ENCODE measurements around the gene BMP2.

BMP2 gene

DNA sequence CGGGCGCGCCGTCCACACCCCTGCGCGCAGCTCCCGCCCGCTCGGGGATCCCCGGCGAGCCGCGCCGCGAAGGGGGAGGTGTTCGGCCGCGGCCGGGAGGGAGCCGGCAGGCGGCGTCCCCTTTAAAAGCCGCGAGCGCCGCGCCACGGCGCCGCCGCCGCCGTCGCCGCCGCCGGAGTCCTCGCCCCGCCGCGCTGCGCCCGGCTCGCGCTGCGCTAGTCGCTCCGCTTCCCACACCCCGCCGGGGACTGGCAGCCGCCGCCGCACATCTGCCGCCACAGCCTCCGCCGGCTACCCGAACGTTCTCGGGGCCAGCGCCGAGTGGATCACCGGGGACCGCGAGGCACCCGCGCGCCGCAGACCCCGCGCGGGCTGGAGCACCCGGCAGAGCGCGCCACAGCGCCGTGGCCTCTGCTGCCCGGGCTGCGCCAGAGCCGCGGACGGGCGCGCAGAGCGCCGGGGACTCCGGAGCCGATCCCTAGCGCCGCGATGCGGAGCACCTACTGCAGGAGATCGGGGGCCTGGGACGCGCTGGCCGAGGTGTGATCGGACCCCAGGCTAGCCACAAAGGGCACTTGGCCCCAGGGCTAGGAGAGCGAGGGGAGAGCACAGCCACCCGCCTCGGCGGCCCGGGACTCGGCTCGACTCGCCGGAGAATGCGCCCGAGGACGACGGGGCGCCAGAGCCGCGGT, at the start of gene BMP2:
Gene BMP2 (plus strand): TSS at position 151 of the 692 bp plus-strand sequence. CDS start 2,441 bp downstream, outside the sequence.
- in situ Hi-C loops (cut with MboI; ENCODE audit: low sequenced_read_pairs): loop anchor here (25.0 kb wide), 1 partner anchor 130 kb away; no protein-coding TSS in a partner anchor

GRCh38 chr20:6718662-6719368, 48.7 kb upstream of the BMP2 start:
- in situ Hi-C loops (cut with MboI; ENCODE audit: low sequenced_read_pairs): no loop called here

GRCh38 chr20:6719369-6719721, 48.1 kb upstream of the BMP2 start:
- in situ Hi-C loops (cut with MboI; ENCODE audit: low sequenced_read_pairs): no loop called here

GRCh38 chr20:6726761-6727160, 40.7 kb upstream of the BMP2 start:
- in situ Hi-C loops (cut with MboI; ENCODE audit: low sequenced_read_pairs): no loop called here

DNA sequence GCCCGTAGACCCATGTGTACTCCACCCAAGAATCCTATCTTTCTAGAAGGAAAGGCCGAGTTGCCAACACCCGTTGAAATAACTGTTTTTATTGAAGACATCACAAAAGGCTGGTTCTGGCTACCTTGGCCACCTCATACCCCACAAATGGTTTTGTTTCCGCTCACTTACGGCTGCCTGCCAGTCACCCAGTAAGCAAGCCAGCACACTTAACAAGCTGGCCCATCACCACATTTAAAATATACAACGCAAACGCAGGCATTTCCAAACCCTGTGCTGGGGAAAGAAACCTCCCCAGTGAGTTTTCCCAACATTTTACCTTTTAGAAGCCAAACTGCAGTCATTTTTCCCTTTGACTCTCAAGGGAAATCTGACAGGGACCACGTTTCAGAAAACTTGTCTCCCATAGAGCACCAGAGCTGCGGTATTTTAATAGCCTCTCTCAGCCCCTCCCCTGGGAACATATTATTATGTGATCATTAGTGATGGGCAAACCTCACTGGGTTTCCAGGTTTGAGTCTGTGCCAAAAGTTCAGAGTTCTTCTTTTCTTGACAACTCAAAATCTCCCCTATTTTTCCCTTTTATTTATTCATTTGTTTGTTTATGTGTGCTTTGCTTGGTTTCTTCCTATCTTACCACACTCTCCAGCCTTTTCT, 36.7 kb upstream of the BMP2 start:
- in situ Hi-C loops (cut with MboI; ENCODE audit: low sequenced_read_pairs): no loop called here

DNA sequence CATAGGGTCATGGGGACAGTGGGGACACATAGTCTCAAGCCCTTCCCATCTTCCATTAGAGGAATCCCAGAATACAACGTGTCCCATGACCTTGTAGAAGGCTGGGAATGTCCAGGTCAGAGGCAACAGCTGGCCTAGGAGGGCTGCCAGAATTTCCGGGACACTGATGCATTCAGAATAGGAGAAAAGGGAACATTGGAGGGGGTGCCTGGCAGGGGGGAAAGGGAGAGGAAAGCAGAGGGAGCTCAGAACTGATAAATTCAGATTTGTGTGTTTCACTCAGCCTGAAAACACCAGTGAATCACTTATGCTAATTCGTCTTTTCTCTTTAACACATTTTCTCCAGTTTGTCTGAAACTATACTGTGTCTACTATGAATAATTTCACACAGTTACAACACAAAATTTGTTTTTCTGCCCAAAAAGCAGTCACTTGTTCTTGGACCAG, 35.5 kb upstream of the BMP2 start:
- in situ Hi-C loops (cut with MboI; ENCODE audit: low sequenced_read_pairs): no loop called here

DNA sequence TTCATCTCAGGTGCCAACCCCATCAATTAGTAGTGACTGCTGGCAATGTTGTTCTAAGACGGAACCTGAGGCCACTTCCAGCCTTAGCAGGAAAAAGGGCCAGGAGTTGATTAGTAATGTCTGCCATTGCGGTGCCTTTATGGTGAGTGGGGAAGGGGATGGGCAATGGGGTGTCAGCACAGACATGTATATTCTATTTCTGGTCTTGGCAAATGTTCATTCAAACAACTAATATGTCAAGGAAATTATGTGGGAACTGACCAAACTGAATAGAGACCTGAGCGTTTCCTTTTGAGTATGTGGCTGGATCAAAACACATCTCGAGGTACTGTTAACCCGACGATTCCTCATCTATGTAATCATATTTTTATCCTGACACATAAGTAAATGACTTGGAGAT, 34.6 kb upstream of the BMP2 start:
- in situ Hi-C loops (cut with MboI; ENCODE audit: low sequenced_read_pairs): no loop called here

DNA sequence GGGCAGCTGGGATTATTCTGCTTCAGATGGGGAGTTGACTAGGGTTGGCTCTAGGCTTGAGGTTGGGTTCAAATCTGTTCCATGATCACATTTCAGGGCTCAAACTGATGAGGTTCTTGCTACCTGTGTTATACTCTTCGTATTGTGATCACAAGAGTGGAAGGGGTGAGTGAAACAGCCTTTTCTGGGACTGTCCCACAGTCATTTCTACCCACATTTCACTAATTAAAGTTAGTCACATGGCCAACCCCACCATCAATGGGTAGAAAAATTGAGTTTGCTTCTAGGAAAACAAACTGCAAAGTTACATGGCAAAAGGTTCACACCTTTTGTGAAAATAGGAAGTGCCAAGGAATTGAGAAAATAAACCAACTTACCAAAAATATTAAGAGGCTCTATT, 33.5 kb upstream of the BMP2 start:
- in situ Hi-C loops (cut with MboI; ENCODE audit: low sequenced_read_pairs): no loop called here

GRCh38 chr20:6735942-6736845, 31.3 kb upstream of the BMP2 start:
- in situ Hi-C loops (cut with MboI; ENCODE audit: low sequenced_read_pairs): no loop called here

DNA sequence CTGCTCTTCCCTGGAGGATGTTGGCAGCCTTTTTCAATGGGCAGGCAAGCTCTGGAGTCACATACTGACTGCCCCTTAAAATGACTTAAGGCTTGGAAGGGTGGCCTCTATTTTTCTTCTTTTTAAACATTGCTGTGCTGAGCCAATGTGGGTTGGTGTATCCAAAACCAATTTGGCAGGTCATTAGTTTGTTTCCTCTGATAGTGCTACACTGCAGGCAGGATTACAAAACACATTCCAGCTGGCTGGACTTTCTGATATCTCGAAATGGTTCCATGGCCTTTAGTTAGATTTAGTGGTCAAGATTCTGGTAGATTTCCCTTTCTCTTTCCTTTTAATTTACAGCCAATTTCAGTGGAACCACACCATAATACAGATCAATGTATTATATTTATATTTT, 28.1 kb upstream of the BMP2 start:
- in situ Hi-C loops (cut with MboI; ENCODE audit: low sequenced_read_pairs): no loop called here

GRCh38 chr20:6740096-6740495, 27.4 kb upstream of the BMP2 start:
- in situ Hi-C loops (cut with MboI; ENCODE audit: low sequenced_read_pairs): no loop called here

GRCh38 chr20:6744180-6744579, 23.3 kb upstream of the BMP2 start:
- in situ Hi-C loops (cut with MboI; ENCODE audit: low sequenced_read_pairs): no loop called here

- in situ Hi-C loops (cut with MboI; ENCODE audit: low sequenced_read_pairs): no loop called here
Measured at GRCh38 chr20:6744805-6745204, 22.7 kb upstream of the BMP2 start.

DNA sequence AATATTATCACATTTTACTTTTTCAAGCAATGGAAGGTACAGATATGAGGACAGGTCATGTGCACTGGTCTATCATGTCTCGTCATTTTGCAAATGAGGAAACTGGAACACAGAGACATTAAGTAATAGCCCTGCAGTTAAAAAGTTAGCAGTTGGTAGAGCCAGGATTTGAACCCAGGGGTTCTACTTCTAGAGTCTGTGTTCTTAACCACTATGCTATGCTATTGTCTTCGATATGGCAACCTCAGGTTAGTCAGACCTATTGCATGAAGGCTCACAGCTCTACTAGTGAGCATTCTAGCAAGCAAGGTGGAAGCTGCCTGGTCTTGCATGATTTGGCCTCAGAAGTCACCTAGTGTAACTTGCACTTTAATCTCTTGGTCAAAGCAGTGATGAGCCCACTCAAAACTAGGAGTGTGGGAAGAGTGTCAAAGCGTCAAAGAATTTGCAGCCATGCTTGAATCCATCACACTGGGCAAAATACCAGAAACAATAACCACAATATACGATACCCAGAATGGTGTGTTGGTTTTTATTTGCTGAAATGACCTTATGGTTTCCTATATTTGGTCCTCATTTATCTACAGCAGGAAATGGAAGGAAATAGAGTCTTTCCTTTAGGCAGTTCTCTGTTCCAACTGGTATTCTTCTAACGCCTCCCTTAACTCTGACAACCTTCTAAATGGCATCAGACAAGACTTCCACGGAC, 20.4 kb upstream of the BMP2 start:
- in situ Hi-C loops (cut with MboI; ENCODE audit: low sequenced_read_pairs): no loop called here

GRCh38 chr20:6750438-6750837, 17.0 kb upstream of the BMP2 start:
- in situ Hi-C loops (cut with MboI; ENCODE audit: low sequenced_read_pairs): loop anchor here (25.0 kb wide), 1 partner anchor 113 kb away; no protein-coding TSS in a partner anchor

DNA sequence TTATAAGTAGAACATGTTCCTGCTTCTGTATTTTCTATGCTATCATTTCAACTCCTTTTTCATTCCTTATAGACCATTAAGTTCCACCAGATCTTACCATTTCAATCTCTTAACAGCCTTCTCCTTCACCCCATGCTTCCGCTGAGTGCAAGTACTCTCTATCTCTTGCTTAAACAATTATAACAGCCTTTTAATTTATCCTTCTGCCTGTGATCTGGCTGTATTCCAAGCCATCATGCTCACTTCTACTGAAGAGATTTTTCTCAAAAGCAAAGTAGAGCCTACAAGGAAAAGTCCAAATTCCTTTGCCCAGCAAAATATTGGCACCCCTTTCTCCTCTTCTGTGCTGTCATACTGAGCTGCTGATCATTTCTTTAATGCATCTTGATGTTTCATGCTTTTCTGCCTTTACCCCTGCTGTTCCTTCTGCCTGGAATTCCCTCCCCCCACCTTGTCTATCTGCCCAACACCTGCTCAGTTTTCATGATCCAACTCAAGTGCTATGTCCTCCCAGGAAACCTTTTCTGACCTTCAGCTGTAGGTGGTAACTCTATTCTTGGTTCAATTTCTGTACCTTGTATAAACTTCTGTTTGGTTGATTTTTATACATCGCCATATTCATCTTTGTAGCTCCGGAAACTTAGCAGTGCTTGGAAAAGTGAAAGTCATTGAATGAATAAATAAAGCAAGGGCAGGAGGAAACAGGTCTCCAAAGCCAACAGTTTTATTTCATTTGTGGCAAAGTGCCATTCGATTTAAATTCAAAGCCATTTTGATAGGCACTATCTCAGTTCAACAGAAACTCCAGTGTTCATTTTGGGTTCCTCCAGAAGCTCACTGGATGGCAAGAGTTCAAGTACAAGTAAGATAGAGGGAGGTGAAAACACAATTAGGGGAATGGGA, 10.5 kb upstream of the BMP2 start:
- in situ Hi-C loops (cut with MboI; ENCODE audit: low sequenced_read_pairs): loop anchor here (25.0 kb wide), 1 partner anchor 120 kb away; no protein-coding TSS in a partner anchor

GRCh38 chr20:6764619-6765018, 2.9 kb upstream of the BMP2 start:
- in situ Hi-C loops (cut with MboI; ENCODE audit: low sequenced_read_pairs): loop anchor here (25.0 kb wide), 1 partner anchor 127 kb away; no protein-coding TSS in a partner anchor

DNA sequence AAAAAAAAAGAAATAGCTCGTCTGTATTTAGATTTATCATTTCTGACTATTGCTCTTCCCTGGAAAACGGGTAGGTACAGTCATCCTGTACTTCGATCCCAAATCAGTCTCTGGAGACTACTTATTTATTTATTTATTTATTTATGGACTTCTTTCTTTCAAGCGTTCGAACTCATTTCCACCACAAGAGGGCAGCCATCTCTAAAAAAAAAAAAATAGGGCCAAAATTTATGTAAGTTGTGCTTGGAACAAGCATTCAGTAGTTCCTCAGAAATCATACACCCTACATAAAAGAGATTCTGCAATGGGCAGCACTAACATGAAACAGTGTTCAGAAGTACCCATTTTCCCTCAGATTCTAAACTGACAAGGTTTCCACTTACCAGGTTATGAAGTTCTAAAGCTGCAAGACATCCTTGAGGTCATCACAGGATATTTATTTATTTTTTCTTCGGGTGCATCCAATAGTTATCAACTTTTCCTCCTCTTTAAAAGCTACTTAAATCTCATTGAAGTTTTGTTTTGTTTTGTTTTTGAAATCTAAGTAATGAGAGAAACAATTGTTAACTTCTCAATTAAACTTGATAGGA, 1.9 kb upstream of the BMP2 start:
- in situ Hi-C loops (cut with MboI; ENCODE audit: low sequenced_read_pairs): loop anchor here (25.0 kb wide), 1 partner anchor 128 kb away; no protein-coding TSS in a partner anchor

DNA sequence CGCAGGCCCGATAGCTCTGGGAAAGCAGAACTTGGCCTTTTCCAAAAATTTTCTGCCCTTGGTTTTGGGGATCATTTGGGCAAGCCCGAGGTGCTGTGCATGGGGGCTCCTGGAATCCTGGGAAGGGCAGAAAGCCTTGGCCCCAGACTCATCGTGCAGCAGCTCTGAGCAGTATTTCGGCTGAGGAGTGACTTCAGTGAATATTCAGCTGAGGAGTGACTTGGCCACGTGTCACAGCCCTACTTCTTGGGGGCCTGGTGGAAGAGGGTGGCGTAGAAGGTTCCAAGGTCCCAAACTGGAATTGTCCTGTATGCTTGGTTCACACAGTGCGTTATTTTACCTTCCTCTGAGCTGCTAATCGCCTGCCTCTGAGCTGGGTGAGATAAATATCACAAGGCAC, 1.1 kb upstream of the BMP2 start:
- in situ Hi-C loops (cut with MboI; ENCODE audit: low sequenced_read_pairs): loop anchor here (25.0 kb wide), 1 partner anchor 129 kb away; no protein-coding TSS in a partner anchor

Measured in HL-60/S4 treated with phorbol 12-myristate 13-acetate at 8.2 ng/mL for 4 days and 3 days (cell line).